Fibroblast of skin of left quadriceps (primary cell): ENCODE measurements around the gene ABCB1.
"Not testable (repeated sequence)": the region's sequence is repeated elsewhere in the genome, so short reads cannot be mapped to it uniquely, and the experiment has no call there.

Source experiments
- DNase-seq, 2 experiments: peaks; one replicate each; pipeline ENCODE4 v3.0.0-alpha.2; 2013; ENCODE audit warnings: low read depth in 2 of 2

ABCB1 gene

GRCh38 chr7:87473192-87473591 lies 127.5 kb downstream of the ABCB1 start:
- DNase-seq, result no peak

DNA sequence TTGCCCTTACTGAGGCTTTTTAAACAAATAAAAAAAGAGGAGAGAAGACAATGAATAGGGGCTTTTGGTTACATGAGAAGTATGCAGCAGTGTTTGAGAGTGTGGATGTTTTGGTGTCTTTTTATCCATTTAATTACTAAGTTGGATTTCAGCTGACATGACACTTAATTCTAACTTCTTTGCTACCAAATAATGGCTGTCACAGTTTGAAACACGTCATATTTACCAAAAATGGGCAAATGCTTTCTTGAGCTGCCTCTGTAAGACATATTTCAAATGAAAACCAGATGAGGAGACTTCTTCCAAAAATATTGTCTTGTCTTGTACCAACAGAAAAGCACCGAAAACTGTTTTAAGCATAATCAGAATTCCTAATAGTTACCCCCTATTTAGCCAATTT lies 129.2 kb downstream of the ABCB1 start:
- no peak for DNase-seq

DNA sequence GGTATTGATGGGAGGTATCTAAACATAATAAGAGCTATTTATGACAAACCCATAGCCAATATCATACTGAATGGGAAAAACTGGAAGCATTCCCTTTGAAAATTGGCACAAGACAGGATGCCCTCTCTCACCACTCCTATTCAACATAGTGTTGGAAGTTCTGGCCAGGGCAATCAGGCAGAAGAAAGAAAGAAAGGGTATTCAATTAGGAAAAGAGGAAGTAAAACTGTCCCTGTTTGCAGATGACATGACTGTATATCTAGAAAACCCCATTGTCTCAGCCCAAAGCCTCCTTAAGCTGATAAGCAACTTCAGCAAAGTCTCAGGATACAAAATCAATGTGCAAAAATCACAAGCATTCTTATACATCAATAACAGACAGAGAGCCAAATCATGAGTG lies 131.5 kb downstream of the ABCB1 start:
- not testable (repeated sequence) for DNase-seq

GRCh38 chr7:87465534-87465880 lies 135.2 kb downstream of the ABCB1 start:
- not testable (repeated sequence) for DNase-seq

- DNase-seq, result not testable (repeated sequence)
Observed at GRCh38 chr7:87464830-87465533, 135.7 kb downstream of the ABCB1 start.

- no peak for DNase-seq
Observed at GRCh38 chr7:87463982-87464381, 136.7 kb downstream of the ABCB1 start.

GRCh38 chr7:87460444-87460843 lies 140.2 kb downstream of the ABCB1 start:
- DNase-seq, result not testable (repeated sequence)

GRCh38 chr7:87459941-87460340 lies 140.7 kb downstream of the ABCB1 start:
- no peak for DNase-seq

DNA sequence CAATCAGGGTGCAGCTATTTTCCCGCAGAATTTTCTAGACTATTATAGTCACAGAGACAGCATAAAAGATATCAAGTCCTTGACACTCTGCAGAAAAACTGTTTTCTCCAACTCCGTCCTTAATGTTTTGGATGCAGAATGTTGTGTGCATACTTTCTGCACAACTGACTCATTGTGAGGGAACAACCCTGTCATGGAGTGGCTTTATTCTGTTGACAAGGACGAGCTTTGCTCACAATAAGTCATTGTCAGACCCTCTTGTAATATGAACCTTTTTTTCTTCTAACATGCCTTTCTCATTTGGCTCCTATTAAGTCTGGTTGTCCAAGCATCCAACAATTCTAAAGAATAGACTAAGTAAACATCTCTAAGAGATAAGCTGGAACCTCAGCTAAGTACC lies 142.5 kb downstream of the ABCB1 start:
- DNase-seq, result no peak

DNA sequence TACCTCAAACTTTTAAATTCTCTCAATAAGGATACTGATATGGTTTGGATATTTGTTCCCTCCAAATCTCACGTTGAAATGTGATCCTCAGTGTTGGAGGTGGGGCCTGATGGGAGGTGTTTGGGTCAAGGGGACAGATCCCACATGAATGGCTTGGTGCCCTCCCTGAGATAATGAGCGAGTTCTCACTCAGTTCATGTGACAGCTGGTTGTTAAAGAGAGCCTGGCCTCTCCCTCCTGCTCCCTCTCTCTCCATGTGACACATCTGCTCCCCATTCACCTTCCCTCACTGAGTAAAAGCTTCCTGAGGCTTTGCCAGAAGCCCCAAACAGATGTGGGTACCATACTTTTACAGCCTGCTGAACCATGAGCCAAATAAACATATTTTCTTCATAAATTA lies 144.4 kb downstream of the ABCB1 start:
- no peak for DNase-seq
